ENCODE measurements around the gene PPP3CA.

GRCh38 chr4:101331017-101331416, 16.3 kb downstream of the PPP3CA start:
- TF ChIP-seq POLR2A (IDR thresholded peaks at IDR 0.05; ENCODE audit: extremely low read depth, insufficient read length) (no peak), CTCF (IDR thresholded peaks at IDR 0.05; ENCODE audit: low read depth, low read length) (no peak), MAX (IDR thresholded peaks at IDR 0.05; ENCODE audit: low read depth, low read length) (no peak), MYC (IDR thresholded peaks at IDR 0.05; ENCODE audit: low read depth, low read length) (no peak)

Data from NB4 (cell line).